BJ (cell line): Measurements from ENCODE around the gene RGS11. TPM values are rescaled to one million over a fixed set of nuclear protein-coding genes. Genes with fewer than 3 reads are reported as not detected.

Experiments used
- CTCF ChIA-PET: fragments of 350-600 bp; formaldehyde crosslinking; extraction: SDS; loops from one replicate; lab custom pipeline; 2021; ENCODE audit warnings: antibody characterized with exemption, inconsistent platforms; lab: Yijun Ruan, JAX
- POLR2A ChIA-PET: fragments of 300-600 bp; sonication (Branson Sonifier 250); formaldehyde crosslinking; extraction: SDS; loops from one replicate; lab custom pipeline; 2021; ENCODE audit warnings: antibody characterized with exemption; lab: Charles Lee
- DNase-seq: peaks from one replicate; pipeline ENCODE4 v3.0.0-alpha.2; 2011; ENCODE audit warnings: low read depth
- H3K27me3 ChIP-seq: 2 replicates; pipeline ENCODE4 v1.6.0; 2011; ENCODE audit warnings: low read length; ENCODE audit not compliant: control insufficient read depth, insufficient read depth
- H3K36me3 ChIP-seq: 2 replicates; pipeline ENCODE4 v1.5.1; 2011; ENCODE audit warnings: low read length; ENCODE audit not compliant: control insufficient read depth, insufficient read depth
- H3K4me3 ChIP-seq: 2 replicates; pipeline ENCODE4 v1.5.1; 2011; ENCODE audit warnings: low read depth, mild to moderate bottlenecking, control low read depth, low read length
- polyA plus RNA-seq: library from polyadenylated mRNA; depleted of rRNA; stranded (reverse); fragments of >200 nt; gene quantifications from 2 replicates; pipeline ENCODE4 v1.2.3, GENCODE V29; 2011
- TF ChIP-seq, protein P1 (sequence below): IDR thresholded peaks from 2 replicates; pipeline ENCODE4 v1.5.1; 2011; ENCODE audit warnings: low read depth, mild to moderate bottlenecking, control low read depth, inconsistent platforms, low read length, moderate library complexity; ENCODE audit not compliant: insufficient read depth

Gene RGS11
- polyA plus RNA-seq, 1 experiment: 2.2 TPM

DNA sequence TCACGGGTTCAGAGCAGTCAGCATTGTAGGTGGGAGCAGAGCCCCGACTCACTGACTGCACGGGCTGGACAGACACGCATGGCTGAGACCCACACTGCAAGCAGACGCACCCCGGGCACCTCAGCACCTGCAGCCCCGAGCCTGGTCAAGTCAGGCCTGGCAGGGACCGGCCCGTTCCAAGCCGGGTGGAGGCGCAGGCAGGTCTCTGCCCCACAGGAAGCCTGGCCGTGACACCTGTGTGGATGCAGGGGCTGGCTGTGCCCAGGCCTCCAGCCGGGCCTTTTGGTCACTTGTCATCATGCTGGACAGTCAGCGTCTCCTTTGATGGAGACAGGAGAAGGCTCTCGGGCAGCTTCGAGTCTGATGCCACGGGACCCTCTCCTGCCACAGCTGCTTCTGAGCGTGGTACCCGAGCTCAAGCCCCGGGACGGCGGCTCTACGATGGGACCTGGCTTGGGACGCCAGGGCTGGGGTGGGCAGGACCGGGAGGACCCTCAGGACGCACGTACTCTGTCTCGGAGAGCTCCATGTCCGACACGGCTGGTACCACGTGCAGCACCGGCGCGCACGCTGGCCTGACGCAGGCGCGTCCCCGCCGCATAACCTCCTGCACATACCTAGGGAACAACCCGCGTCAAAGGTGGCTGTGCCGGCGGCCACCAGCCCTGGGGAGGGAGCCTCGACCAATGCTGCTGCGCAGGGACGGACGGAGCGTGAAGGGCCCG, 15.1 kb upstream of the RGS11 start:
- CTCF ChIA-PET: no interaction called here
- H3K4me3 ChIP-seq: no peak overlapping the region
- TF ChIP-seq, protein P1, sequence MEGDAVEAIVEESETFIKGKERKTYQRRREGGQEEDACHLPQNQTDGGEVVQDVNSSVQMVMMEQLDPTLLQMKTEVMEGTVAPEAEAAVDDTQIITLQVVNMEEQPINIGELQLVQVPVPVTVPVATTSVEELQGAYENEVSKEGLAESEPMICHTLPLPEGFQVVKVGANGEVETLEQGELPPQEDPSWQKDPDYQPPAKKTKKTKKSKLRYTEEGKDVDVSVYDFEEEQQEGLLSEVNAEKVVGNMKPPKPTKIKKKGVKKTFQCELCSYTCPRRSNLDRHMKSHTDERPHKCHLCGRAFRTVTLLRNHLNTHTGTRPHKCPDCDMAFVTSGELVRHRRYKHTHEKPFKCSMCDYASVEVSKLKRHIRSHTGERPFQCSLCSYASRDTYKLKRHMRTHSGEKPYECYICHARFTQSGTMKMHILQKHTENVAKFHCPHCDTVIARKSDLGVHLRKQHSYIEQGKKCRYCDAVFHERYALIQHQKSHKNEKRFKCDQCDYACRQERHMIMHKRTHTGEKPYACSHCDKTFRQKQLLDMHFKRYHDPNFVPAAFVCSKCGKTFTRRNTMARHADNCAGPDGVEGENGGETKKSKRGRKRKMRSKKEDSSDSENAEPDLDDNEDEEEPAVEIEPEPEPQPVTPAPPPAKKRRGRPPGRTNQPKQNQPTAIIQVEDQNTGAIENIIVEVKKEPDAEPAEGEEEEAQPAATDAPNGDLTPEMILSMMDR: no peak
- no peak for DNase-seq
- POLR2A ChIA-PET: no interaction called here
- no peaks in the 10 kb centered on the region for H3K27me3 ChIP-seq
- H3K36me3 ChIP-seq: peaks cover 14% of the 10 kb centered on the region

DNA sequence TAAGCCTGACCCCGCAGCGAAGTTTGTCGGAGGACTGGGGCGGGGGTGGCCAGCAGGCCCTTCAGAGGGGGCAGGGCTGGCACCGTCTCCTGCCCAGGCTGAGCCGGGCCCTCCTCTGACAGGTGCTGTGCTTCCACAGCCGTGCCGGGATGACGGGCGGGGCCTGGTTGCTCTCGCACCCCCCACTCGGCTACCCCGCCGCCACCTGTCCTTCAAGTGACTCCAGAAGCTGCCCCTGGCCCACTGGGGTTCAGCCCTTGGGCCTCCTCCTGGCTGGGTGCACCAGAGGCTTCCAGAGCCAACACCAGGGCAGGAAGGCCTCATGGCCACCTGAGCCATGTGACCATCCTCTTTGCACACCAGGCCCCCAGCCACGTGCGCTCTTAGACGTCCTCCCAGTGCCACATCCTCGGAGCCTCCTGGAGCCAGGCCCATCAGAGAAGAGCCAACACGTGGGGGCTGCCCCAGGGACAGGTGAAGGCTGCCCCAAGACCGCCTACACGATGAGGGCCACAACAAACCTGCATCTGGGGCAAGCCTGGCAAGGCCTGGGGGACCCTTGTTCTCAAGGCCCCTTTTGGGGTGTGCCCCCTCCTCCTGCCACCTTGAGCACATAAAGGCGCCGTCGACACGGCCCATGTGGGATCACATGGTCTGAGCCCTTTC, 14.4 kb upstream of the RGS11 start:
- ChIA-PET CTCF (no interaction called here), POLR2A (no interaction called here)
- TF ChIP-seq, protein P1: no peak
- DNase-seq: no peak
- Histone ChIP-seq H3K27me3 (no peaks in the 10 kb centered on the region), H3K36me3 (peaks cover 14% of the 10 kb centered on the region), H3K4me3 (no peak overlapping the region)

DNA sequence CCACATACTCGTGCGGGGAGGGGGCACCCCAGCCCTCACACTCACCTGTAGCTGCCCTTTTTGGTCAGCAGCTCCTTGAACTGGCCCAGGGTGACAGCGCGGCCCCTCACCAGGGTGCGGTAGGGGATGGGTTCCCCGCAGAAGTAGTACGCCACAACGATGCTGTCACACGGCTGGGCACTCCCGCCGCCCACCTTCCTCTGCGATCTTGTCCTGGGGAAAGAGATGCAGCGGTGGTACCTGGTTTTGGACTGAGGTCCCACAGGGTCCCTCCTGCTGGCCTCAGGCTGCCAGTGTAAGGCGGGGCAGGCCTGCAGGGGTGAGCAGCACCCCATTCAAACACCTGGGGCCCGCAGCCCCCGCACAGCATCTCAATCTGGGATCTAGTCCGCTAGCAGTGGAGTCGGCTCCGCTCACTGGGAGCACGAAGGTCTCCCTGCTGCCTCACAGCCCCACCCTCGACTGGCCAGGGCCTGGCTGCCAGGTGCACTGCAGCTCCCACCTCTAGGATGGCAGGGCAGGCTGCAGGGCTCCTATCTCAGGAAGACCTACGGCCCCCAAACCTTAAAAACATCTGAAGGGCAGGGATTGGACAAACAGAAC, 13.8 kb upstream of the RGS11 start:
- ChIA-PET POLR2A (no interaction called here), CTCF (no interaction called here)
- no peaks in the 10 kb centered on the region for H3K27me3 ChIP-seq
- H3K36me3 ChIP-seq: peaks cover 14% of the 10 kb centered on the region
- no peak overlapping the region for H3K4me3 ChIP-seq
- TF ChIP-seq, protein P1: no peak
- no peak for DNase-seq

DNA sequence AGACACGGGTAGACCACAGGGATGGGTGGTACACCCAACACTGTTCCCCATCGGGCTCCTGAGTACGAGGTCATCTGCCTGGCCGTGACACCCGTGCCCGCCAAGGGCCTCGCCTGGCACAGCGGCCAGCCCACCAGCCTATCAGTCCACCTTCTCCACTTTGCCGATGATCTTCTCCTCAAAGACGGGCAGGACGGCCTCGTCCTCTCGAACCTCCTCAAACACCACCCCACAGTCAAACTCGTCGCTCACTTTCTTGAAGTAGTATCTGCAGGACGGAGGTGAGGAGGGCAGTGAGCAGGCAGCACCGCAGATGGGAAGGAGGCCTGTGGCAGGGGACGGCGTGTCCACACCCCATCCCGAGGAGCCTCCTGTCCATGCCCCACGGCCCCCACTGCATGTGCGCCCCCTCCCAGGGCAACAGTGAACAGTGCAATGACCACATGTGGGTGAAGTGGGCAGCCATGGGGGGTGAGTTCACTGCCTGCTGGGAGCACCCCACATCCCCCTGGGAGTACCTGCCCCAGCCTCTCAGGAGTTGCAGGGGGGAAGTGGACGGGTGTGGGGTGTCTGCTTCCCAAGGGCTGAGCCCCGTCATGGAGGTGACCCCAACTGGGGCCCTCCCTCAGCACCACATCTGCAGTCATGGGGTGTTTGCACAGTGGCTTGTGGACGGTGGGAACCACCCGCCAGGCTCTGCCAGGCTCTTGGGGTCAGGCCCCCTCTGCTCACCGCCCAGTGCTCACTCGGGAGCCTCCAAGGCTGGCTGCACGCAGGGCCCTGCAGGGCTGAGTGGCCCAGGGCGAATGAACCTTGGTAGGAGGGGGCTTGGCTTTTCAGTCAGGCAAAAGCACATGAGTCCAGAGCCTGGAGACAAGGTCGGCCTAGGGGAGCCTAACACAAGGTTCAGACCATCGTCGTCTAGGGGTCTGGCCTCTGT, 12.5 kb upstream of the RGS11 start:
- no peak for DNase-seq
- TF ChIP-seq, protein P1: no peak
- POLR2A ChIA-PET: no interaction called here

More for the DNA sequence above, 12.5 kb upstream of the RGS11 start:
- Histone ChIP-seq H3K36me3 (peaks cover 14% of the 10 kb centered on the region), H3K27me3 (no peaks in the 10 kb centered on the region), H3K4me3 (no peak overlapping the region)
- CTCF ChIA-PET: no interaction called here
